HEK293 (cell line): ENCODE data around the gene OTOP3.

Source experiments
- CTCF ChIA-PET: fragments of 350-600 bp; formaldehyde crosslinking; extraction: SDS; loops from one replicate; lab custom pipeline; 2021; ENCODE audit warnings: antibody characterized with exemption; lab: Yijun Ruan, JAX
- POLR2A ChIA-PET: fragments of 300-600 bp; formaldehyde crosslinking; extraction: SDS; loops from one replicate; lab custom pipeline; 2020; ENCODE audit warnings: antibody characterized with exemption, inconsistent platforms; lab: Yijun Ruan, JAX
- H3K27ac ChIP-seq: fragments of 200-500 bp; sonication (Bioruptor generic); 2 replicates; pipeline ENCODE4 v1.5.1; 2014; ENCODE audit warnings: low read depth, low read length, control low read depth, inconsistent platforms; ENCODE audit errors: extremely low read depth
- H3K36me3 ChIP-seq, 2 experiments: fragments of 200-500 bp in 1 of 2; sonication (Bioruptor generic) in 1 of 2; 1 replicate in 1 of 2; 2 replicates in 1 of 2; pipeline ENCODE4 v1.5.1; 2014 to 2017; ENCODE audit warnings: inconsistent platforms in 2 of 2, low read length in 2 of 2; ENCODE audit not compliant: control insufficient read depth in 2 of 2, insufficient read depth in 1 of 2
- H3K4me1 ChIP-seq: fragments of 200-500 bp; sonication (Bioruptor generic); 2 replicates; pipeline ENCODE4 v1.5.1; 2014; ENCODE audit warnings: mild to moderate bottlenecking, low read length, inconsistent platforms; ENCODE audit not compliant: control insufficient read depth, insufficient read depth
- H3K4me3 ChIP-seq: 2 replicates; pipeline ENCODE4 v1.5.1; 2011; ENCODE audit warnings: low read depth, mild to moderate bottlenecking, control low read depth, low read length, moderate library complexity
- H3K9me3 ChIP-seq: fragments of 200-500 bp; sonication (Bioruptor generic); 2 replicates; pipeline ENCODE4 v1.5.1; 2014; ENCODE audit warnings: low read depth, low read length, inconsistent platforms; ENCODE audit not compliant: control insufficient read depth, insufficient read depth
- EGR2 ChIP-seq: fragments of 450-650 bp; formaldehyde crosslinking; IDR thresholded peaks from 2 replicates; pipeline ENCODE4 v1.5.1; 2016; ENCODE audit warnings: low read depth, missing biosample characterization, missing genetic modification characterization
- GLIS1 ChIP-seq: fragments of 450-650 bp; formaldehyde crosslinking; IDR thresholded peaks from 2 replicates; pipeline ENCODE4 v1.5.1; 2016; ENCODE audit warnings: missing biosample characterization, missing genetic modification characterization
- HOXA7 ChIP-seq: sonication (generic); formaldehyde crosslinking; IDR thresholded peaks from 2 replicates; pipeline ENCODE4 v1.8.1; 2022; ENCODE audit warnings: missing genetic modification reagents, borderline replicate concordance
- KLF1 ChIP-seq: fragments of 450-650 bp; formaldehyde crosslinking; IDR thresholded peaks from 2 replicates; pipeline ENCODE4 v1.5.1; 2016; ENCODE audit warnings: missing biosample characterization, missing genetic modification characterization
- KLF10 ChIP-seq: fragments of 450-650 bp; IDR thresholded peaks from 2 replicates; pipeline ENCODE4 v1.5.1; 2018; ENCODE audit warnings: missing biosample characterization, mild to moderate bottlenecking, missing genetic modification characterization
- MEIS1 ChIP-seq: sonication (generic); formaldehyde crosslinking; IDR thresholded peaks from 2 replicates; pipeline ENCODE4 v1.8.1; 2022; ENCODE audit warnings: missing genetic modification reagents, mild to moderate bottlenecking, borderline replicate concordance
- MZF1 ChIP-seq: fragments of 450-650 bp; formaldehyde crosslinking; IDR thresholded peaks from 2 replicates; pipeline ENCODE4 v1.5.1; 2017; ENCODE audit warnings: missing biosample characterization, missing genetic modification characterization, borderline replicate concordance
- REPIN1 ChIP-seq: fragments of 450-650 bp; formaldehyde crosslinking; IDR thresholded peaks from 2 replicates; pipeline ENCODE4 v1.5.1; 2017; ENCODE audit warnings: missing biosample characterization, missing genetic modification characterization, low read depth
- SP3 ChIP-seq: fragments of 450-650 bp; formaldehyde crosslinking; IDR thresholded peaks from 2 replicates; pipeline ENCODE4 v1.5.1; 2016; ENCODE audit warnings: missing biosample characterization, missing genetic modification characterization
- ZBTB1 ChIP-seq: fragments of 450-650 bp; formaldehyde crosslinking; IDR thresholded peaks from 2 replicates; pipeline ENCODE4 v1.5.1; 2016; ENCODE audit warnings: missing biosample characterization, missing genetic modification characterization
- ZBTB20 ChIP-seq: fragments of 450-650 bp; formaldehyde crosslinking; IDR thresholded peaks from 2 replicates; pipeline ENCODE4 v1.5.1; 2016; ENCODE audit warnings: missing biosample characterization, missing genetic modification characterization
- ZNF132 ChIP-seq: fragments of 450-650 bp; formaldehyde crosslinking; IDR thresholded peaks from 2 replicates; pipeline ENCODE4 v1.5.1; 2017; ENCODE audit warnings: missing biosample characterization, missing genetic modification characterization, borderline replicate concordance
- ZNF174 ChIP-seq: fragments of 450-650 bp; formaldehyde crosslinking; IDR thresholded peaks from 2 replicates; pipeline ENCODE4 v1.5.0; 2017; ENCODE audit warnings: missing biosample characterization, mild to moderate bottlenecking, missing genetic modification characterization
- ZNF529 ChIP-seq: fragments of 450-650 bp; formaldehyde crosslinking; IDR thresholded peaks from 2 replicates; pipeline ENCODE4 v1.5.1; 2017; ENCODE audit warnings: missing genetic modification characterization, missing biosample characterization; ENCODE audit not compliant: insufficient replicate concordance
- ZNF561 ChIP-seq: fragments of 450-650 bp; IDR thresholded peaks from 2 replicates; pipeline ENCODE4 v1.5.1; 2018; ENCODE audit warnings: missing biosample characterization, missing genetic modification characterization, borderline replicate concordance
- ZNF600 ChIP-seq: fragments of 450-650 bp; formaldehyde crosslinking; IDR thresholded peaks from 2 replicates; pipeline ENCODE4 v1.5.1; 2016; ENCODE audit warnings: missing biosample characterization, missing genetic modification characterization
- ZNF660 ChIP-seq: fragments of 450-650 bp; IDR thresholded peaks from 2 replicates; pipeline ENCODE4 v1.5.1; 2018; ENCODE audit warnings: missing biosample characterization, mild to moderate bottlenecking, missing genetic modification characterization
- ZNF747 ChIP-seq: fragments of 450-650 bp; formaldehyde crosslinking; IDR thresholded peaks from 2 replicates; pipeline ENCODE4 v1.5.1; 2016; ENCODE audit warnings: missing biosample characterization, missing genetic modification characterization
- TF ChIP-seq, protein P1 (sequence below): fragments of 450-650 bp; formaldehyde crosslinking; IDR thresholded peaks from 2 replicates; pipeline ENCODE4 v1.5.1; 2016; ENCODE audit warnings: missing biosample characterization, missing genetic modification characterization
- TF ChIP-seq, protein P2 (sequence below): fragments of 450-650 bp; formaldehyde crosslinking; IDR thresholded peaks from 2 replicates; pipeline ENCODE4 v1.5.1; 2016; ENCODE audit warnings: missing biosample characterization, missing genetic modification characterization
- TF ChIP-seq, protein P3 (sequence below): fragments of 450-650 bp; formaldehyde crosslinking; optimal IDR thresholded peaks from 2 replicates; pipeline ENCODE3; 2016; ENCODE audit warnings: missing biosample characterization, mild to moderate bottlenecking, missing genetic modification characterization
- TF ChIP-seq, protein P4 (sequence below): fragments of 450-650 bp; formaldehyde crosslinking; IDR thresholded peaks from 2 replicates; pipeline ENCODE4 v1.5.1; 2016; ENCODE audit warnings: missing biosample characterization, missing genetic modification characterization
- TF ChIP-seq, protein P5 (sequence below): fragments of 450-650 bp; formaldehyde crosslinking; IDR thresholded peaks from 2 replicates; pipeline ENCODE4 v1.5.0; 2017; ENCODE audit warnings: missing biosample characterization, missing genetic modification characterization, borderline replicate concordance

The OTOP3 gene

DNA sequence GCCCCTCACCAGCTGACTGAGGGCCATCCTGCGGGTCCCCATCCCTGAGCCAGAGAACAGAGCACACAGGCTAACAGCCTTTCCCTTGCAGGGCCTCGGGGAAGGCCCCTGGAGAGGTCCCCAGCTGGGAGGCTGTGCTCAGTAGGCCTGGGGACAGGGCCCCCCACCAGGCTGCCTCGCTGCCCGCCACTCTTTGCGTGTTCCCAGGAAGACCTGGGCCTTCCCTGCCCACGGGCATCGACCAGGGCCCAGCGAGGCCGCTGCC is 36.1 kb downstream of the OTOP3 start (continued):
- TF ChIP-seq, protein P1, sequence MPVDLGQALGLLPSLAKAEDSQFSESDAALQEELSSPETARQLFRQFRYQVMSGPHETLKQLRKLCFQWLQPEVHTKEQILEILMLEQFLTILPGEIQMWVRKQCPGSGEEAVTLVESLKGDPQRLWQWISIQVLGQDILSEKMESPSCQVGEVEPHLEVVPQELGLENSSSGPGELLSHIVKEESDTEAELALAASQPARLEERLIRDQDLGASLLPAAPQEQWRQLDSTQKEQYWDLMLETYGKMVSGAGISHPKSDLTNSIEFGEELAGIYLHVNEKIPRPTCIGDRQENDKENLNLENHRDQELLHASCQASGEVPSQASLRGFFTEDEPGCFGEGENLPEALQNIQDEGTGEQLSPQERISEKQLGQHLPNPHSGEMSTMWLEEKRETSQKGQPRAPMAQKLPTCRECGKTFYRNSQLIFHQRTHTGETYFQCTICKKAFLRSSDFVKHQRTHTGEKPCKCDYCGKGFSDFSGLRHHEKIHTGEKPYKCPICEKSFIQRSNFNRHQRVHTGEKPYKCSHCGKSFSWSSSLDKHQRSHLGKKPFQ (tag by site-specific recombination), result no peak
- TF ChIP-seq GLIS1 (tag by site-specific recombination) (peak; percentile 99), EGR2 (no peak), ZBTB20 (tag by site-specific recombination) (peak; percentile 41; the same call in 1 of the 2 replicates), ZNF600 (no peak), HOXA7 (CRISPR knock-in tag) (no peak)
- TF ChIP-seq, protein P2, sequence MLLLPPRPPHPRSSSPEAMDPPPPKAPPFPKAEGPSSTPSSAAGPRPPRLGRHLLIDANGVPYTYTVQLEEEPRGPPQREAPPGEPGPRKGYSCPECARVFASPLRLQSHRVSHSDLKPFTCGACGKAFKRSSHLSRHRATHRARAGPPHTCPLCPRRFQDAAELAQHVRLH (tag by site-specific recombination), result no peak
- TF ChIP-seq, protein P3, sequence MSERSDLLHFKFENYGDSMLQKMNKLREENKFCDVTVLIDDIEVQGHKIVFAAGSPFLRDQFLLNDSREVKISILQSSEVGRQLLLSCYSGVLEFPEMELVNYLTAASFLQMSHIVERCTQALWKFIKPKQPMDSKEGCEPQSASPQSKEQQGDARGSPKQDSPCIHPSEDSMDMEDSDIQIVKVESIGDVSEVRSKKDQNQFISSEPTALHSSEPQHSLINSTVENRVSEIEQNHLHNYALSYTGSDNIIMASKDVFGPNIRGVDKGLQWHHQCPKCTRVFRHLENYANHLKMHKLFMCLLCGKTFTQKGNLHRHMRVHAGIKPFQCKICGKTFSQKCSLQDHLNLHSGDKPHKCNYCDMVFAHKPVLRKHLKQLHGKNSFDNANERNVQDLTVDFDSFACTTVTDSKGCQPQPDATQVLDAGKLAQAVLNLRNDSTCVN, result peak; percentile 24

DNA sequence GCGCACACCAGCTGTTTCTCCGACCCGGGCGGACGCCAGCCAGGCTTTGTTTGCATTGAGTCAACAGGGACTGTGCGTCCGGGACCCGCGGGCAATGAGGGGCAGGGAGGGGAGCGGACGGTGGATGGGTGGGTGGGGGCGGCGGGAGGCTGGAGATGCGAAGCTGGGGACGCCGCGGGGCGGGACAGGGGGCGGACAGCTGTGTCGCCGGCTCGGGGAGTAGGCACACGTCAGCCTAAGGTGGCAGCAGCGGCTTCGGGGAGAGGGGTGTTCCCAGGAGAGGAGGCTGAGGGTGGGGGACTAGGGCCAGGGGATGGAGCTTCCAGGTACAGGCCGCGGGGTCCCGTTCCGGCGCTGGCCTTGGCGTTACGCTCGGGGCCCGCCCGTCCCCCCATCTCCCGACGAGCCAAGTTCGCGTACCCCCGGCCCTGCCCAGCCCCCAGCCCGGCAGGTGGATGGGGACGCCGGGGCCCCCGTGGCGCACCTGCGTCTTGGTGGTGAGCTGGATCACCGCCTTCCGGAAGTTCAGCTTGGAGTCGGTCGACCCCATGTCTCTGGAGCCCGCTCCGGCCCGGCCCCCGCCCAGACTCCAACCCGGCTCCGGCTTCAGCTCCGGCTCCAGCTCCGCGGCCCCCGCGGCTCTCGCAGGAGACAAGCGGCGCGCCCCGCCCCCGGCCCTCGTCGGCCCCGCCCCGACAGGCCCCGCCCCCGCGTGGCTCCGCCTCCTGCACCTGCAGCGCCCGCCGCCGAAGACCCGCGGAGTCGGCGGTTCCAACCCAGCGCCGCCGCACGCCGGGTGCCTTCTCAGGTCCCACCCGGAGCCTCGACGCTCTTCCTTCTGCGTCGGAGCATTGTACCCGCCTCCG is 36.6 kb downstream of the OTOP3 start, which contains the start of gene HID1:
Gene HID1 (minus strand): TSS at position 653 of the 866 bp plus-strand sequence. CDS start 103 bp downstream, at position 550.
- CTCF ChIA-PET, result interaction anchor here (0.5 to 4.2 kb wide), 11 partner anchors 9 to 199 kb away, joined by 3 to 42 read pairs (median 5); partner anchors contain the start of gene CDR2L
- Histone ChIP-seq H3K27ac (peak within 1 kb of the TSS; percentile 60; the same call in 1 of the 2 replicates), H3K4me3 (peak within 1 kb of the TSS; percentile 74), H3K4me1 (peaks cover 4% of the 10 kb centered on the region; the same call in 1 of the 2 replicates), H3K9me3 (no peaks in the 10 kb centered on the region), H3K36me3 (no peaks in the 10 kb centered on the region)
- POLR2A ChIA-PET, result interaction anchor here (0.6 to 5.4 kb wide), 24 partner anchors 8 to 290 kb away, joined by 3 to 50 read pairs (median 4); partner anchors contain the start of genes CDR2L, FDXR, GGA3 and MRPL58
- TF ChIP-seq ZNF529 (tag by site-specific recombination), result no peak
- TF ChIP-seq ZNF132 (tag by site-specific recombination), result no peak
- TF ChIP-seq ZNF600, result peak; percentile 99; the same call in 1 of the 2 replicates
- TF ChIP-seq ZNF660 (tag by site-specific recombination), result no peak
- TF ChIP-seq ZNF174, result no peak
- TF ChIP-seq SP3, result peak; percentile 64
- TF ChIP-seq, protein P4, sequence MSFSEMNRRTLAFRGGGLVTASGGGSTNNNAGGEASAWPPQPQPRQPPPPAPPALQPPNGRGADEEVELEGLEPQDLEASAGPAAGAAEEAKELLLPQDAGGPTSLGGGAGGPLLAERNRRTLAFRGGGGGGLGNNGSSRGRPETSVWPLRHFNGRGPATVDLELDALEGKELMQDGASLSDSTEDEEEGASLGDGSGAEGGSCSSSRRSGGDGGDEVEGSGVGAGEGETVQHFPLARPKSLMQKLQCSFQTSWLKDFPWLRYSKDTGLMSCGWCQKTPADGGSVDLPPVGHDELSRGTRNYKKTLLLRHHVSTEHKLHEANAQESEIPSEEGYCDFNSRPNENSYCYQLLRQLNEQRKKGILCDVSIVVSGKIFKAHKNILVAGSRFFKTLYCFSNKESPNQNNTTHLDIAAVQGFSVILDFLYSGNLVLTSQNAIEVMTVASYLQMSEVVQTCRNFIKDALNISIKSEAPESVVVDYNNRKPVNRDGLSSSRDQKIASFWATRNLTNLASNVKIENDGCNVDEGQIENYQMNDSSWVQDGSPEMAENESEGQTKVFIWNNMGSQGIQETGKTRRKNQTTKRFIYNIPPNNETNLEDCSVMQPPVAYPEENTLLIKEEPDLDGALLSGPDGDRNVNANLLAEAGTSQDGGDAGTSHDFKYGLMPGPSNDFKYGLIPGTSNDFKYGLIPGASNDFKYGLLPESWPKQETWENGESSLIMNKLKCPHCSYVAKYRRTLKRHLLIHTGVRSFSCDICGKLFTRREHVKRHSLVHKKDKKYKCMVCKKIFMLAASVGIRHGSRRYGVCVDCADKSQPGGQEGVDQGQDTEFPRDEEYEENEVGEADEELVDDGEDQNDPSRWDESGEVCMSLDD, result peak; percentile 88
- TF ChIP-seq KLF1 (tag by site-specific recombination), result peak; percentile 67; the same call in 1 of the 2 replicates
- peak; percentile 49; the same call in 1 of the 2 replicates for TF ChIP-seq KLF10 (tag by site-specific recombination)
- no peak for TF ChIP-seq ZNF747 (tag by site-specific recombination)
- no peak for TF ChIP-seq ZBTB1 (tag by site-specific recombination)
- no peak for TF ChIP-seq ZNF561 (tag by site-specific recombination)
- TF ChIP-seq MZF1 (tag by site-specific recombination), result no peak
- TF ChIP-seq, protein P5, sequence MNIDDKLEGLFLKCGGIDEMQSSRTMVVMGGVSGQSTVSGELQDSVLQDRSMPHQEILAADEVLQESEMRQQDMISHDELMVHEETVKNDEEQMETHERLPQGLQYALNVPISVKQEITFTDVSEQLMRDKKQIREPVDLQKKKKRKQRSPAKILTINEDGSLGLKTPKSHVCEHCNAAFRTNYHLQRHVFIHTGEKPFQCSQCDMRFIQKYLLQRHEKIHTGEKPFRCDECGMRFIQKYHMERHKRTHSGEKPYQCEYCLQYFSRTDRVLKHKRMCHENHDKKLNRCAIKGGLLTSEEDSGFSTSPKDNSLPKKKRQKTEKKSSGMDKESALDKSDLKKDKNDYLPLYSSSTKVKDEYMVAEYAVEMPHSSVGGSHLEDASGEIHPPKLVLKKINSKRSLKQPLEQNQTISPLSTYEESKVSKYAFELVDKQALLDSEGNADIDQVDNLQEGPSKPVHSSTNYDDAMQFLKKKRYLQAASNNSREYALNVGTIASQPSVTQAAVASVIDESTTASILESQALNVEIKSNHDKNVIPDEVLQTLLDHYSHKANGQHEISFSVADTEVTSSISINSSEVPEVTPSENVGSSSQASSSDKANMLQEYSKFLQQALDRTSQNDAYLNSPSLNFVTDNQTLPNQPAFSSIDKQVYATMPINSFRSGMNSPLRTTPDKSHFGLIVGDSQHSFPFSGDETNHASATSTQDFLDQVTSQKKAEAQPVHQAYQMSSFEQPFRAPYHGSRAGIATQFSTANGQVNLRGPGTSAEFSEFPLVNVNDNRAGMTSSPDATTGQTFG (tag by site-specific recombination), result no peak
- no peak for TF ChIP-seq MEIS1 (CRISPR knock-in tag)
- TF ChIP-seq REPIN1, result no peak
